Effector CD4-positive, alpha-beta T cell (primary cell): Measurements from ENCODE around the gene RBMS3.
"Not testable (repeated sequence)": the region's sequence is repeated elsewhere in the genome, so short reads cannot be mapped to it uniquely, and the experiment has no call there.

Experiments used
- DNase-seq: peaks from one replicate; pipeline ENCODE4 v3.0.0-alpha.2; 2020

RBMS3 gene

GRCh38 chr3:29991198-29991597 lies 710.3 kb downstream of the RBMS3 start:
- no peak for DNase-seq

- no peak for DNase-seq
Measured at GRCh38 chr3:30002797-30003196, 721.9 kb downstream of the RBMS3 start.

GRCh38 chr3:30003741-30004140 lies 722.9 kb downstream of the RBMS3 start:
- no peak for DNase-seq

GRCh38 chr3:30004481-30004880 lies 723.6 kb downstream of the RBMS3 start:
- no peak for DNase-seq

- no peak for DNase-seq
Measured at GRCh38 chr3:30006111-30006510, 725.2 kb downstream of the RBMS3 start.

GRCh38 chr3:30007668-30008067 lies 726.8 kb downstream of the RBMS3 start:
- DNase-seq: no peak

GRCh38 chr3:30011237-30011803 lies 730.4 kb downstream of the RBMS3 start:
- DNase-seq: no peak

- DNase-seq: peak; percentile 19
Measured at GRCh38 chr3:30012941-30013543, 732.2 kb downstream of the RBMS3 start.

GRCh38 chr3:30017901-30018300 lies 737.0 kb downstream of the RBMS3 start:
- no peak for DNase-seq

GRCh38 chr3:30020380-30020779 lies 739.5 kb downstream of the RBMS3 start:
- DNase-seq: no peak

GRCh38 chr3:30024466-30024865 lies 743.6 kb downstream of the RBMS3 start:
- no peak for DNase-seq

- no peak for DNase-seq
Measured at GRCh38 chr3:30026851-30027250, 746.0 kb downstream of the RBMS3 start.

GRCh38 chr3:30034246-30034991 lies 753.5 kb downstream of the RBMS3 start:
- DNase-seq: no peak

- DNase-seq: no peak
Measured at GRCh38 chr3:30035935-30036567, 755.2 kb downstream of the RBMS3 start.

- no peak for DNase-seq
Measured at GRCh38 chr3:30040126-30040525, 759.3 kb downstream of the RBMS3 start.

GRCh38 chr3:30041481-30041880 lies 760.6 kb downstream of the RBMS3 start:
- DNase-seq: not testable (repeated sequence)

GRCh38 chr3:30042274-30042859 lies 761.5 kb downstream of the RBMS3 start:
- peak; percentile 42 for DNase-seq

GRCh38 chr3:30042916-30043555 lies 762.2 kb downstream of the RBMS3 start:
- no peak for DNase-seq

GRCh38 chr3:30044515-30044914 lies 763.6 kb downstream of the RBMS3 start:
- no peak for DNase-seq

- DNase-seq: no peak
Measured at GRCh38 chr3:30048431-30048830, 767.6 kb downstream of the RBMS3 start.

GRCh38 chr3:30050116-30050515 lies 769.2 kb downstream of the RBMS3 start:
- DNase-seq: not testable (repeated sequence)

GRCh38 chr3:30059240-30059639 lies 778.4 kb downstream of the RBMS3 start:
- DNase-seq: no peak
